Kidney epithelial cell (primary cell): ENCODE results near the gene ALOX5. TPM values are rescaled to one million over a fixed set of nuclear protein-coding genes. Genes with fewer than 3 reads are reported as not detected.
"Not testable (repeated sequence)": the region's sequence is repeated elsewhere in the genome, so short reads cannot be mapped to it uniquely, and the experiment has no call there.

Source experiments
- DNase-seq: peaks from one replicate; pipeline ENCODE4 v3.0.0-alpha.2; 2010; ENCODE audit warnings: low read depth
- H3K27me3 ChIP-seq: 2 replicates; pipeline ENCODE4 v1.6.0; 2011; ENCODE audit warnings: low read length; ENCODE audit not compliant: control insufficient read depth, insufficient read depth
- H3K36me3 ChIP-seq: 2 replicates; pipeline ENCODE4 v1.5.1; 2011; ENCODE audit warnings: low read length; ENCODE audit not compliant: control insufficient read depth, insufficient read depth
- H3K4me3 ChIP-seq: 2 replicates; pipeline ENCODE4 v1.5.1; 2011; ENCODE audit warnings: low read depth, mild to moderate bottlenecking, control low read depth, low read length
- total RNA-seq: library from RNA; depleted of rRNA; stranded (reverse); fragments of >200 nt; gene quantifications from 2 replicates; pipeline ENCODE4 v1.2.3, GENCODE V29; 2015
- TF ChIP-seq, protein P1 (sequence below): IDR thresholded peaks from 2 replicates; pipeline ENCODE4 v1.5.1; 2011; ENCODE audit warnings: mild to moderate bottlenecking, moderate library complexity, low read length, control low read depth, inconsistent platforms; ENCODE audit not compliant: insufficient read depth, poor library complexity, severe bottlenecking

ALOX5 gene
- total RNA-seq, 1 donor from 2014 or later, result 18.7 TPM

DNA sequence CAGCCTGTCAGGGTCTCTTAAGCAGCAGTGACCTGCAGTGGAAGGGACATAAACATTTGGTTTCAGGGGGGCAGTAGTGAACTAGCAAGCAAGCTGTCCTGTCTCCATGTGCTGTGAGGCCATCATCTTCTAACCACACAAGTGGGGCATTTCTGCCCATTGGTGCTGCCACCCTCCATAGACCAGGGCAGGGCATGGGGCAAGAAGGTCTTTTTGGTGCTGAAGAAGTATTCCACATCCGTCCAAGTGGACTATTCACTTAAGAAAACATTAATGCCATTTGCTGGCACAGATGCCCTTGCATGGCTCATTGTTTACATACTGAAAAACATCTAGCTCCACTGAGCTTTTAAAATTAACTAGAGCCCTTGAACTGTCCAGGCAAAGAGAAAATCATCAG lies 35.8 kb downstream of the ALOX5 start:
- TF ChIP-seq, protein P1, sequence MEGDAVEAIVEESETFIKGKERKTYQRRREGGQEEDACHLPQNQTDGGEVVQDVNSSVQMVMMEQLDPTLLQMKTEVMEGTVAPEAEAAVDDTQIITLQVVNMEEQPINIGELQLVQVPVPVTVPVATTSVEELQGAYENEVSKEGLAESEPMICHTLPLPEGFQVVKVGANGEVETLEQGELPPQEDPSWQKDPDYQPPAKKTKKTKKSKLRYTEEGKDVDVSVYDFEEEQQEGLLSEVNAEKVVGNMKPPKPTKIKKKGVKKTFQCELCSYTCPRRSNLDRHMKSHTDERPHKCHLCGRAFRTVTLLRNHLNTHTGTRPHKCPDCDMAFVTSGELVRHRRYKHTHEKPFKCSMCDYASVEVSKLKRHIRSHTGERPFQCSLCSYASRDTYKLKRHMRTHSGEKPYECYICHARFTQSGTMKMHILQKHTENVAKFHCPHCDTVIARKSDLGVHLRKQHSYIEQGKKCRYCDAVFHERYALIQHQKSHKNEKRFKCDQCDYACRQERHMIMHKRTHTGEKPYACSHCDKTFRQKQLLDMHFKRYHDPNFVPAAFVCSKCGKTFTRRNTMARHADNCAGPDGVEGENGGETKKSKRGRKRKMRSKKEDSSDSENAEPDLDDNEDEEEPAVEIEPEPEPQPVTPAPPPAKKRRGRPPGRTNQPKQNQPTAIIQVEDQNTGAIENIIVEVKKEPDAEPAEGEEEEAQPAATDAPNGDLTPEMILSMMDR, result no peak
- no peaks in the 10 kb centered on the region for H3K27me3 ChIP-seq
- H3K36me3 ChIP-seq, result no peaks in the 10 kb centered on the region
- no peak overlapping the region for H3K4me3 ChIP-seq
- DNase-seq, result no peak

DNA sequence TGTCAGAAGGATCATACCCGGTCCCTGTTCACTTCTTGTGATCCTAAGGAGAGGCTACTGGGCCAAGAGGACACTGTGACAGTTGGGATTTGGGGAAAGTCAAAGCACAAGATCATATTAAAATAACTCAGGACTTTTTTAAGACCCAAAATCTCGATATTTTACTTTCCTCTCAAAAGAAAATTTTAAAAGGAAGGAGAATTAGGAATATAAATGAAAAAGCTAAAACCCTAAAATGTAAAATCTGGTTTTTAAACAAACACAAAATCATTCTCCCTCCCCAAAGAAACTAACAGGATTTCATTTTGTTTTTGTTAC lies 36.4 kb downstream of the ALOX5 start:
- TF ChIP-seq, protein P1, result no peak
- Histone ChIP-seq H3K36me3 (no peaks in the 10 kb centered on the region), H3K4me3 (no peak overlapping the region)

DNA sequence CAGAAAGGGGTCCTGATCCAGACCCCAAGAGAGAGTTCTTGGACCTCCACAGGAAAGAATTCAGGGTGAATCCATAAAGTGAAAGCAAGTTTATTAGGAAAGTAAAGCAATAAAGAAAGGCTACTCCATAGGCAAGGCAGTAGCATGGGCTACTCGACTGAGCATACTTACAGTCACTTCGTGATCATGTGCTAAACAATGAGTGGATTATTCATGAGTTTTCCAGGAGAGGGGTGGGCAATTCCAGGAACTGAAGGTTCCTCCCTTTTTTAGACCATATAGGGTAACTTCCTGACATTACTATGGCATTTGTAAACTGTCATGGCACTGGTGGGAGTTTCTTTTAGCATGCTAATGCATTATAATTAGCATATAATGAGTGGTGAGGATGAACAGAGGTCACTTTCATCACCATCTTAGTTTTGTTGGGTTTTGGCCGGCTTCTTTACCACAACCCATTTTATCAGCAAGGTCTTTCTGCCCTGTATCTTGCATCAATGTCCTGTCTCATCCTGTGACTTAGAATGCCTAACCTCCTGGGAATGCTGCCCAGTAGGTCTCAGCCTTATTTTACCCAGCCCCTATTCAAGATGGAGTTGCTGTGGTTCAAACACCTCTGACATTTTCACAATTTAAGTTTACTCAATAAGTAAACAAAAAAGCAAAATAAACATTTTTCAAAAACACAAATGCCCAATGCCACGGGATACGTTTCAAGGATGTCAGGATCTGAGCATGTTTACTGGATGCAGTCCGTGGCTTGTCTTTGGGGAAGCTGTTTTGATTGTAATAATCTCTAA lies 37.0 kb downstream of the ALOX5 start:
- TF ChIP-seq, protein P1, result no peak
- DNase-seq, result no peak
- no peaks in the 10 kb centered on the region for H3K36me3 ChIP-seq
- H3K4me3 ChIP-seq, result no peak overlapping the region
- no peaks in the 10 kb centered on the region for H3K27me3 ChIP-seq

More for the DNA sequence above, 36.4 kb downstream of the ALOX5 start:
- H3K27me3 ChIP-seq, result no peaks in the 10 kb centered on the region
- no peak for DNase-seq

DNA sequence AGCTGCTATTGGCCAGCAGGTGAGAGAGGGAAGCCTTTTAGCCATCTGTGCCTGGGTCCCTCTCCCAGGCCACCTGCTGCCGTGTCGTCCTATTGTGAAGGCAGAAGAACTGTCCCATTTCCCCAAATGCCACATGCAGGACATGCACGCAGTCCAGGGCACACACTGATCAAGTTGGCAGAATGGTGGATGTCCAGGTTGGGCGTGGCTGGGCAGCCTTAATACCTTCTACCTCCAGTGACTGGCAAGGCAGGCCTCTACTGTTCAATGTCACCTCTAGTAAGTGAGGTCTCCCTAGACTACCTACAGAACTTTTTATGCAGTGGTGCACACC lies 37.6 kb downstream of the ALOX5 start:
- Histone ChIP-seq H3K36me3 (no peaks in the 10 kb centered on the region), H3K4me3 (no peak overlapping the region), H3K27me3 (no peaks in the 10 kb centered on the region)
- TF ChIP-seq, protein P1, result no peak
- DNase-seq, result no peak

DNA sequence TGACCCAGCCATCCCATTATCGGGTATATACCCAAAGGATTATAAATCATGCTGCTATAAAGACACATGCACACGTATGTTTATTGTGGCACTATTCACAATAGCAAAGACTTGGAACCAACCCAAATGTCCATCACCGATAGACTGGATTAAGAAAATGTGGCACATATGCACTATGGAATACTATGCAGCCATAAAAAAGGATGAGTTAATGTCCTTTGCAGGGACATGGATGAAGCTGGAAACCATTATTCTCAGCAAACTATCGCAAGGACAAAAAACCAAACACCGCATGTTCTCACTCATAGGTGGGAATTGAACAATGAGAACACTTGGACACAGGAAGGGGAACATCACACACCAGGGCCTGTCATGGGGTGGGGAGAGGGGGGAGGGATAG lies 41.0 kb downstream of the ALOX5 start:
- H3K36me3 ChIP-seq, H3K27me3 ChIP-seq, H3K4me3 ChIP-seq, DNase-seq: not testable (repeated sequence)

DNA sequence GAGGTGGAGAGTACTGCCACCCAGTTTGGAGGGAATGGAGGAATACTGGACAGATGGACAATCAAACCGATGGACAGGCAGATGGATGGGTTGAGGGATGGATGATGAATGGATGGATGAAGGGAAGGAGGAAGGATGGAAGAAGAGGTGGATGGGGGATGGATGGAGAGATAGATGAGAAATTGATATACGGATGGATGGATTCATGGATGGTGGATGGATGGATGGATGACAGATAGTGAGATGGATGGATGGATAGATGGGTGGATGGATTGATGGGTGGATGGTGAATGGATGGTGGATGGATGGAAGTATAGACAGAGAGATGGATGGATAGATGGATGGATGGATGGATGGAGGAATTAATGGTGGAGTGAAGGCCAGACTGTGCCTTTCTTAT lies 42.6 kb downstream of the ALOX5 start:
- H3K27me3 ChIP-seq, result no peaks in the 10 kb centered on the region
- TF ChIP-seq, protein P1, result no peak
- DNase-seq, result no peak
- H3K4me3 ChIP-seq, result no peak overlapping the region
- H3K36me3 ChIP-seq, result no peaks in the 10 kb centered on the region
